PFSK-1 (cell line): Measurements from ENCODE around the gene BCL11B.

ENCODE experiments used
- FOXP2 ChIP-seq: optimal IDR thresholded peaks from 2 replicates; pipeline ENCODE3; 2011; ENCODE audit warnings: borderline replicate concordance, control low read depth, inconsistent platforms; ENCODE audit not compliant: insufficient read depth; ENCODE audit errors: extremely low read length, extremely low read depth
- POLR2AphosphoS5 ChIP-seq: IDR thresholded peaks from 2 replicates; pipeline ENCODE4 v1.6.1; 2012; ENCODE audit warnings: low read depth, mild to moderate bottlenecking, control low read depth, low read length, moderate library complexity
- REST ChIP-seq, 2 experiments: IDR thresholded peaks; 2 replicates each; pipeline versions ENCODE4 v1.6.1 to v1.8.0; 2011 to 2012; ENCODE audit warnings: low read depth in 2 of 2, low read length in 2 of 2, control low read depth in 1 of 2, inconsistent platforms in 1 of 2, mild to moderate bottlenecking in 1 of 2, moderate library complexity in 1 of 2; ENCODE audit not compliant: insufficient read depth in 1 of 2
- SIN3A ChIP-seq: IDR thresholded peaks from 2 replicates; pipeline ENCODE4 v1.6.1; 2012; ENCODE audit warnings: mild to moderate bottlenecking, low read length, moderate library complexity, borderline replicate concordance; ENCODE audit not compliant: insufficient read depth
- TAF1 ChIP-seq: IDR thresholded peaks from 2 replicates; pipeline ENCODE4 v1.6.1; 2012; ENCODE audit warnings: low read length, control low read depth, borderline replicate concordance; ENCODE audit not compliant: insufficient read depth

The BCL11B gene

GRCh38 chr14:99251721-99252120, 20.3 kb downstream of the BCL11B start:
- TF ChIP-seq REST (IDR thresholded peaks at IDR 0.05; ENCODE audit: insufficient read depth in 1 of 2, low read depth in 2 of 2, low read length in 2 of 2), result no peak
- no peak for TF ChIP-seq POLR2AphosphoS5
- TF ChIP-seq TAF1, result no peak
- TF ChIP-seq FOXP2, result no peak
- TF ChIP-seq SIN3A, result no peak

- no peak for TF ChIP-seq REST (IDR thresholded peaks at IDR 0.05; ENCODE audit: insufficient read depth in 1 of 2, low read depth in 2 of 2, low read length in 2 of 2)
- TF ChIP-seq SIN3A, result no peak
- TF ChIP-seq TAF1, result no peak
- TF ChIP-seq POLR2AphosphoS5, result no peak
- TF ChIP-seq FOXP2, result no peak
These were observed 21.3 kb downstream of the BCL11B start for GRCh38 chr14:99250636-99251208.

- TF ChIP-seq FOXP2, result no peak
- TF ChIP-seq REST (IDR thresholded peaks at IDR 0.05; ENCODE audit: insufficient read depth in 1 of 2, low read depth in 2 of 2, low read length in 2 of 2), result no peak
- TF ChIP-seq SIN3A, result no peak
- TF ChIP-seq POLR2AphosphoS5, result no peak
- TF ChIP-seq TAF1, result no peak
These were observed 22.6 kb downstream of the BCL11B start for GRCh38 chr14:99249389-99249788.

- no peak for TF ChIP-seq REST (IDR thresholded peaks at IDR 0.05; ENCODE audit: insufficient read depth in 1 of 2, low read depth in 2 of 2, low read length in 2 of 2)
These were observed 23.2 kb downstream of the BCL11B start for GRCh38 chr14:99248761-99249171.

GRCh38 chr14:99247772-99248171, 24.2 kb downstream of the BCL11B start:
- TF ChIP-seq REST (IDR thresholded peaks at IDR 0.05; ENCODE audit: insufficient read depth in 1 of 2, low read depth in 2 of 2, low read length in 2 of 2) (no peak), FOXP2 (no peak), TAF1 (no peak), POLR2AphosphoS5 (no peak), SIN3A (no peak)
